HG03558 (cell line): ENCODE data around the gene ABHD12B.

Experiments used
- ATAC-seq: cut with Tn5 transposase; IDR thresholded peaks from one replicate; pipeline ENCODE4 v1.9.1; 2021; ENCODE audit warnings: moderate number of reproducible peaks; ENCODE audit not compliant: unreplicated experiment; ENCODE audit errors: extremely low read depth

Gene ABHD12B

DNA sequence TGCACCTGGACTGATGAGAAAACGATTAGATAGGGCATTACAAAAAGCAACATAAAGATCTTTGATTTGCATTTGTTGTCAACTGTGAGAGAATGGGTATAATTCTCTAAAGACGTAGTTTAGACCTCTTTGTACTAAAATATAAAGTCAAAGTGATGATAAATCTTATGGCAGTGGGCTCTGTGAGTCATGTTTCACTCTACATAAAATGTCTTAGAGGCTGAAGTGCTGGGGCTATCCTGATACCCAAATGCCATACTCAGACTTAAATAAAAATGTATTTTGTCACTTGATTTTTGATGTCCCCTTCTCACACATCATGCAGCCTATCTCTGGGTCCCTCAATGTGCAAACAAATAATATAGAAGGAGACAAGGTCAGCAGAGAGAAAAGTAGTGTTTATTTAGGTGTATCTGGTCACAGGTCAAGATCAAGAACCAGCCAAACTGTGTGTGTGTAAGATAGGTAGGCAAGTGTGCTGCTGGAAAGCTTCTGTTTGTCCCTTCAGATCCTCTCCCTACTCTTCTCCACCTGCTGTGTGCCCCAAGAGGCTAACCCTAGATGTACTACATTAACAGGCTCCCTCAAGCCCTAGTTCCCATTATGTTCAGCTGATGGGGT lies 33.9 kb upstream of the ABHD12B start:
- no peak for ATAC-seq

DNA sequence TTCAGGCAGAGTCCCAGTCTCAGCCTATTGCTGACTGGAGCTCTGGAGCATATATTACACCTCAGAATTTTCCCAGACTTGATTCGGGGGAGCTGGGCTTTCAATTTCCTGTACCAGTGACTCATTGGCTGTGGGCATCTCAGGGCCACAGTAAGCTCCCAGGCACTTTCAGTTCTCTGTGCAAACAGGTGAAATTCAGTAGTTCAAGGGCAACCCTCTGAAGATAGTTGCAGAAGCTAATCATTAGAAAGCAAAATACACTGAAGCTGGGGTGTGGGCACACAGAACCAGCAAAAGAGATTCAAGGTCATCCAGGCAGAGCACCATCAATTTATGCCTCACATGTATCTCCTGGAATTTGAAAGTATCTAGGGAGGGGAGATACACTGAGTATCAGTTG lies 32.8 kb upstream of the ABHD12B start:
- peak; percentile 40 for ATAC-seq

DNA sequence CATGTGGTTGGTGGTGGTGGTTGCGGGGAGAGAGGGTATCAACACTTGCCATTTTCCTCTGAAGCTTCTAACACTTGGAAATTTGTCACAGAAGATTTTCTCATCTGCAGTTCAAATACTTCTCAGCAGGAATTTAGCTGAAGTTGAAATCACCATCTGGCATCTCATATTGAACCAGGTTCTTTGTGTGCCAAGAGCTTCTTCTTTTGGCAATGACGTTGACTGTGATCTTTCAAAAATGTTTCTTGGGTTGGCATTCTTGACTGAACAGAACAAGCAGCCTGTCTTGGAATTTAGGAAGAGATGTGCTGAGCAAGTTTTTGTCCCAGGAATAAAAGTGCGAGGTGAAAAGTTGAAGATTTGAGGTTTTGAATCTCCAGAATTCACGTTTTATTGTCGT lies 32.2 kb upstream of the ABHD12B start:
- ATAC-seq = no peak

GRCh38 chr14:50844391-50844790 lies 27.5 kb upstream of the ABHD12B start:
- no peak for ATAC-seq

DNA sequence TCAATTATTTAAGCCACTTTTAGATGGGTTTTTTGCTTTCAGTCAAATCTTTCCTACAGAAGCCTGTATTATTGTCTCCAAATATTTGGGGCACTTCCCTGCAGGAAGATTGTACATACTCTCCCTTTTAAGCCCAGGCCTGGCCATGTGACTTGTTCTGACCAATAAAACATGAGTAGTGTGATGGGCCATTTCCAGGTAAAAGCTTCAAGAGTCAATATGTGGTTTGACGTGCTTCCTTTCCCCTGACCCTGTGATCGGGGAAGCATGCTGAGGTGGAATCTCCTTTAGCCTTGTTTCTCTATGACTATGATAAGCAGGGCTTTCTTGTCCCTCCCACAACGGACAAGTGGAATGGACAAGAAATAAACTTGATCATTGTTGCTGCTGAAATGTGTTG lies 26.7 kb upstream of the ABHD12B start:
- ATAC-seq = no peak

- no peak for ATAC-seq
Measured at GRCh38 chr14:50846226-50846880, 25.5 kb upstream of the ABHD12B start.

- ATAC-seq = no peak
Measured at GRCh38 chr14:50853891-50854290, 18.0 kb upstream of the ABHD12B start.

DNA sequence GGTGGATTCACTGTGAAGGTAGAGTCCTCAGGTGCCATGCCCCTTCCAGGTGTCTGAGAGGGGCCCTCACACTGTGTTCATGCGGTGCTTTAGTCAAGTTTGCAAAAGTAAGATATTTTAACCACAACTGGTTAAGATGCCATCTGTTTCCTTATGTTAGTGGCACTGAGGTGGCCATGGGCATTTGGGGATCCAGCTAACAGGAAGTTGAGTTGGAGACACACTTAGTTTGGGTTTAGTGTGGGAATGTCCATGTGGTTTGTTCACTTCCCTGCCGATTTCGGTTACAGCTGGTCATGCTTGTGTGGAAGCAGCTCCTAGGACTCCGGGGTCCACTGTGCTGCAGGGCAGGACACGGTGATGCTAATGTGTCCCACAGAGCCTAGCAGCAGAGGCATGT lies 17.3 kb upstream of the ABHD12B start:
- no peak for ATAC-seq

DNA sequence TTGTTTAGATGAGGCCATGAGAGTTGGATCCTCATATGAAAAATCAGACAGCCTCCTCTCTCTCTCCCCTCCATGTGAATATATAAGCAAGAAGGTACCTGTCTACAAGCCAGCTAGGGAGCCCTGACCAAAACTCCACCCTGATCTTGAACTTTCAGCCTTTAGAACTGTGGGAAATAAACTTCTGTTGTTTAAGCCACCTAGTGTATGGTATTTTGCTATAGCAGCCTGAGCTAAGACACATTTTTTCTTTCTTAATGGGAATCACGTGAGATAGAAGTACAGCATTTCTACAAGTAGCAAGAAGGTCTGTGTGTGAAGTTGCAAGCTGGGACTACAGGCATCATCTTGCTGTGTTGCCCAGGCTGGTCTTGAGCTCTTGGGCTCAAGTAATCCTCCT lies 16.3 kb upstream of the ABHD12B start:
- no peak for ATAC-seq

- no peak for ATAC-seq
Measured at GRCh38 chr14:50856660-50857059, 15.2 kb upstream of the ABHD12B start.

DNA sequence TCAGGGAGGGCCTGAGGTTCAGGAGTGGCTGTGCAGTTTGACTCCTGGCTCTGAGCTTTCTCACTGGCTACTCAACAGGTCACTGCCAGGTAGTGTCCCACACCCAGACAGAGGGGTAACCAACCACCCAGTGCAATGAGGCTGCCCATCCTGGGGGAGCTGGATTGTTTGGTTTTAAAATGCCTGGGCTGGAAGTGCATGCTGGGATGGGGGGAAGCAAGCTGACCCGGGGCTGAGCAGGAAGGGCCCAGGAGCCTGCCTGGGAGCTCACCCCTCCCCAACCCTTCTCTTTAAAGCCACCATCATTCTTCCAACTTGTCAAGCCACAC lies 12.6 kb upstream of the ABHD12B start:
- ATAC-seq = peak; percentile 11

GRCh38 chr14:50860478-50861086 lies 11.3 kb upstream of the ABHD12B start:
- ATAC-seq = no peak

- ATAC-seq = no peak
Measured at GRCh38 chr14:50862036-50862570, 9.8 kb upstream of the ABHD12B start.

- no peak for ATAC-seq
Measured at GRCh38 chr14:50864237-50864636, 7.6 kb upstream of the ABHD12B start.

GRCh38 chr14:50864946-50865345 lies 6.9 kb upstream of the ABHD12B start:
- ATAC-seq = no peak

GRCh38 chr14:50865391-50866076 lies 6.3 kb upstream of the ABHD12B start:
- ATAC-seq = no peak

- ATAC-seq = no peak
Measured at GRCh38 chr14:50871228-50871627, 625 bp upstream of the ABHD12B start.

DNA sequence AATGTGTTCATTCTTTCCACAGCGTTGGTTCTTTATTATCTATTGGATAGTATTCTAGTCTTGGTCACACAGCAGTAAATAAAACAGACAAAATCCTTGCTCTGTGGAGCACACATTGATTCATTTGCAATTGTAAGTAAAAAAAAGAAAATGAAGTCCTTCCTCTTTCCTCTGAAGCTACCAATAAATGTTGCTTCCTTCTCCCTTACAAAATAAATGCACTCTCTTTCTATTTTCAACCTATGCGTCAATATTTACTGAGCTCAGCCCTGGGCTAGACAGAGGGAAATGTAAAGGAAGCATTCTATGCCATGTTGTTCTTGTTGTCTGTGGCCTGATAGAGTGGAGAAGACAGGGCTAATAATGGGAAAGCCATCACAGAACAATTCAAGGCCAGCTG lies 2.9 kb downstream of the ABHD12B start:
- ATAC-seq = no peak

DNA sequence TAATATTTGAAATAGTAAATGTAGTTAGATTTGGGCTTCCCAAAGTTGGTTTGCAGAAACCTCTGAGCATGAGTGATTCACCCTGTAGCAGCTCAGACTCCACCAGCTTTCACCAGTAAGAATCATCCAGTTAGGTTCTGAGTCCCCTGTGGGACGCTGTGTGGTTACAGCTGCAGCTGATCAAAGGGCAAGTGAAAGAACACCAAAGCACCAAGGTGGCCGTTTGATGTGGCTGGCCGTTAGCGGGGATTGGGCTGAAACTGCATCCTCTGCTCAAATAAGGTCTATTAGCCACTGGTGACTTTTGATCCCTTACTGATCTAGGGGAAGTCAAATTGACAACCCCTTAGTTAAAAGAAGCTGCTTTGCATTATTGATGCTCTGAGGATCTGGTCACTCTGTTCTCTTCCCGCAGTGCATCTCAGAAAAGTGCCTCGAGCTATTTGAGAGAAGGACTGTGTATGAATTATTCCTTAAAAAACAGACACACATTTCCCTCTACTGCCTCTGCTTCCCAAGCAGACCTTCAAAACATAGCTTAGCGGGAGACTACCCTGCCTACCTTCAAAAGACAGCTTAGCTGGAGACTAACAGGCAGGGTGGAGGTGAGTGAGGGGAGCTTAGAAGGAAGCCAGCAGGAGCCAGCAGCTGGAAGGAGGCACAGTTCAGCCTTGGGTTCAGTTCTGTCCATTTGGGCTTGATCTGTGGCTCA lies 3.7 kb downstream of the ABHD12B start:
- ATAC-seq = peak; percentile 78

- no peak for ATAC-seq
Measured at GRCh38 chr14:50882932-50883826, 11.3 kb downstream of the ABHD12B start.
